Smooth muscle cell (in vitro differentiated cells): Measurements from ENCODE around the gene PPOX. TPM values are rescaled to one million over a fixed set of nuclear protein-coding genes. Genes with fewer than 3 reads are reported as not detected.

ENCODE experiments used
- DNase-seq: peaks from one replicate; lab custom pipeline; 2025; ENCODE audit not compliant: unreplicated experiment; lab: John Stamatoyannopoulos, UW
- H2AFZ ChIP-seq: fragments of 200-600 bp; sonication (generic); 2 replicates; pipeline ENCODE4 v1.6.0; 2016; ENCODE audit warnings: antibody characterized with exemption, low read depth, mild to moderate bottlenecking
- H3F3A ChIP-seq: fragments of 200-600 bp; sonication (generic); 2 replicates; pipeline ENCODE4 v1.6.0; 2017; ENCODE audit warnings: antibody characterized with exemption, low read depth
- H3K27ac ChIP-seq: fragments of 200-600 bp; sonication (generic); 2 replicates; pipeline ENCODE4 v1.5.1; 2016; ENCODE audit warnings: low read depth, mild to moderate bottlenecking
- H3K27me3 ChIP-seq: fragments of 200-600 bp; sonication (generic); 2 replicates; pipeline ENCODE4 v1.6.1; 2016; ENCODE audit warnings: low read depth, mild to moderate bottlenecking
- H3K36me3 ChIP-seq: fragments of 200-600 bp; sonication (generic); 2 replicates; pipeline ENCODE4 v1.5.1; 2016; ENCODE audit warnings: low read depth
- H3K4me1 ChIP-seq: fragments of 200-600 bp; sonication (generic); 2 replicates; pipeline ENCODE4 v1.5.1; 2016; ENCODE audit warnings: low read depth
- H3K4me2 ChIP-seq: fragments of 200-600 bp; sonication (generic); 2 replicates; pipeline ENCODE4 v1.6.0; 2016; ENCODE audit warnings: mild to moderate bottlenecking
- H3K4me3 ChIP-seq: fragments of 200-600 bp; sonication (generic); 2 replicates; pipeline ENCODE4 v1.5.1; 2016; ENCODE audit warnings: mild to moderate bottlenecking
- H3K79me2 ChIP-seq: fragments of 200-600 bp; sonication (generic); 2 replicates; pipeline ENCODE4 v1.6.0; 2016; ENCODE audit warnings: low read depth, mild to moderate bottlenecking
- H3K9ac ChIP-seq: fragments of 200-600 bp; sonication (generic); 2 replicates; pipeline ENCODE4 v1.6.0; 2016; ENCODE audit warnings: low read depth
- H3K9me3 ChIP-seq: fragments of 200-600 bp; sonication (generic); replicated peaks from 2 replicates; pipeline ENCODE4 v1.5.1; 2016; ENCODE audit warnings: low read depth
- H4K20me1 ChIP-seq: fragments of 200-600 bp; sonication (generic); 2 replicates; pipeline ENCODE4 v1.6.0; 2016; ENCODE audit warnings: low read depth
- CTCF ChIP-seq: fragments of 200-600 bp; sonication (generic); IDR thresholded peaks from 2 replicates; pipeline ENCODE4 v1.5.1; 2017; ENCODE audit warnings: borderline replicate concordance, mild to moderate bottlenecking, antibody characterized with exemption; ENCODE audit not compliant: insufficient read depth, poor library complexity, severe bottlenecking
- WGBS: methylation state at CpG from one replicate; pipeline ENCODE4 v1.1.7; 2016; ENCODE audit warnings: low lambda C conversion rate; 5-methylcytosine and 5-hydroxymethylcytosine counted together
- polyA plus RNA-seq: library from polyadenylated mRNA; unstranded; fragments of >200 nt; fragmentation: Nextera tagmentation; extraction: Ambion mirVana; gene quantifications from 2 replicates; pipeline ENCODE4 v1.2.1, GENCODE V29; 2016
- total RNA-seq: library from RNA; depleted of rRNA; stranded (reverse); fragments of >200 nt; gene quantifications from 2 replicates; pipeline ENCODE4 v1.2.3, GENCODE V29; 2014

PPOX gene
- total and polyA plus RNA-seq, 2 experiments from 2014 or later = 16.5 to 23.8 TPM

- H2AFZ ChIP-seq = peak overlapping the region; percentile 33
- peaks cover 55% of the 10 kb centered on the region for H3K4me1 ChIP-seq
- no peaks in the 10 kb centered on the region for H3K9me3 ChIP-seq
- peaks cover 11% of the 10 kb centered on the region for H3F3A ChIP-seq
- TF ChIP-seq CTCF = no peak
- H3K27me3 ChIP-seq = no peaks in the 10 kb centered on the region
- no peak for DNase-seq
- 0% methylated on average over 1 of the region's 5 CpGs for WGBS
- H3K9ac ChIP-seq = peak overlapping the region; percentile 47
- no peaks in the 10 kb centered on the region for H3K36me3 ChIP-seq
- H3K4me3 ChIP-seq = no peak overlapping the region
- H3K4me2 ChIP-seq = peak overlapping the region; percentile 87
- peak overlapping the region; percentile 98 for H3K27ac ChIP-seq
- H3K79me2 ChIP-seq = peaks cover 26% of the 10 kb centered on the region
- no peaks in the 10 kb centered on the region for H4K20me1 ChIP-seq
Measured at GRCh38 chr1:161199506-161200139, 33.4 kb downstream of the PPOX start.

DNA sequence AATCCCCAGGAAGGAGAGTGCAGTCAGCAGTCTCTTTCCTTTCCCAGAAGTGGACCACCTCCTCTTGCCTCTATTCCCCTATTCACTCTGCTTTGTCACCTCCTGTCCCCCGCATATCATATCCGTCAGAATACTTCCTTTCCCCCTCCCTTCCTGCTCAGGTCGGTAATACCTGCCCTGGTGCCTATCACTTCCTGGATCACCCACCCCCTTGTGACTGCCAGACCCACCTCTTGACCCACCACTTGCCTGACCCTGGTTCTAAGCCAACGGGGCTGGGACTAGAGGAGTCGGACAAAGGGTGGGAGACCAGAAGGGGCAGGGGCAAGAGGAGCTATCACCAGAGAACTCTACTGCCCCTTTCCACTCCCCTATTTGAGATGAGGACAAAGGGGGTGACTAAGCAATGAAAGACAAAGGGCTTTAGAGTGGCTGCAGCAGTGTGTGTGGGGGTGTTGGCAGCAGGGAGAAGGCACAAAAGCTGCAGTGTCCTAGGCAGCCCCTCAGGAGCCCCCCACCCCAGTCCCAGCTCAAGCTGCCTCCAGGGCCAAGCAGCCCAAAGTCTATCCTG, 34.3 kb downstream of the PPOX start:
- TF ChIP-seq CTCF = no peak
- H3K79me2 ChIP-seq = peaks cover 26% of the 10 kb centered on the region
- DNase-seq = no peak
- H3K9me3 ChIP-seq = no peaks in the 10 kb centered on the region
- H3F3A ChIP-seq = peaks cover 11% of the 10 kb centered on the region
- H3K4me1 ChIP-seq = peaks cover 55% of the 10 kb centered on the region
- no peak overlapping the region for H2AFZ ChIP-seq
- no peaks in the 10 kb centered on the region for H3K36me3 ChIP-seq
- no peaks in the 10 kb centered on the region for H3K27me3 ChIP-seq
- H4K20me1 ChIP-seq = no peaks in the 10 kb centered on the region
- H3K4me2 ChIP-seq = no peak overlapping the region
- H3K27ac ChIP-seq = peak overlapping the region; percentile 92
- 80% methylated on average over 5 of the region's 5 CpGs for WGBS
- no peak overlapping the region for H3K9ac ChIP-seq
- no peak overlapping the region for H3K4me3 ChIP-seq

DNA sequence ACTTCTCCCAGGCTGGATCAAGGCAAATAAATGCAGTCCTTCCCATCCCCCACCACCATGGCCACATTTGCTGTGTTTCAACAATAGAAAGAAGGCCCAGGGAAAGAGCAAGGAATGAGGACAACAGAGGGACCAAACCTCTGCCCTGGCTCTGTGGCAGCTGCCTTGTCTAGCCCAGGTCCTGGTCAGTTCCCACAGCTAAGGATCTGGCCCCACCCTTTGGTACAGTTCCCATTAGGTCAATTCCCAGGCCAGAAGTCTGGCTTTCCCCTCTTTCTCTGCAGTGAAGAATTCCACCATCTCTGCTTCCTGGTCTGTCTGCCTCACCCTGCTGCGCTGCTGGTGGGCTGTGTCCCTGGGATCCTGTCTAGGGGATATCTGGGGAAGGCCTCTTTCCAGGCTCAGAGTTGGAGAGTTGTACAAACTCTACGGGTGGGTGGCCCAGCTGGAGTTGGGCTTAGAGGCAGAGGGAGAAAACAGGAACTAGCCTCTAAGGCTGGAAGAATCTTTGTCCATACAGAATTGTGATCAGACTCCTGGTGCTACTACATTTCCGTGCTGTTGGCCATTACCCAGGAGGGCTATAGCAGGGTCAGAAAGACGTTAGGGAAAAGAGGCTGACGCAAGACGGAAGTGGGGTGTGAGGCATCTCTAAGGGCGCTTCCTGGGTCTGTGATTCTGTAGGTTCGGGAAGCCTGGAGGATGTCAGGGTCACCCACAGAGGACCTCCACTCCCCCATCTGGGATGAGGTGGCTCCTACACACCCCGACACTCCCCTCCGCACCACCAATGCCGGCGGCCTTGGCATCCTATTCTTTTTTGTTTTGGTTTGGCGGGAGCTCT, 35.0 kb downstream of the PPOX start:
- Histone ChIP-seq H3K4me2 (peak overlapping the region; percentile 96), H3K9ac (peak overlapping the region; percentile 72), H3K4me1 (peaks cover 52% of the 10 kb centered on the region), H3K27ac (peak overlapping the region; percentile 92), H4K20me1 (no peaks in the 10 kb centered on the region), H3K36me3 (no peaks in the 10 kb centered on the region), H3K27me3 (no peaks in the 10 kb centered on the region), H3K4me3 (peak overlapping the region; percentile 77), H2AFZ (peak overlapping the region; percentile 78), H3K9me3 (no peaks in the 10 kb centered on the region), H3K79me2 (peaks cover 24% of the 10 kb centered on the region), H3F3A (peaks cover 11% of the 10 kb centered on the region)
- DNase-seq = no peak
- 85% methylated on average over 13 of the region's 13 CpGs for WGBS
- no peak for TF ChIP-seq CTCF
